HG03097 (cell line): ENCODE measurements around the gene SOCS7.

Experiments
- ATAC-seq: cut with Tn5 transposase; IDR thresholded peaks from one replicate; pipeline ENCODE4 v1.9.1; 2021; ENCODE audit not compliant: unreplicated experiment, low FRiP score

The SOCS7 gene, protein sequence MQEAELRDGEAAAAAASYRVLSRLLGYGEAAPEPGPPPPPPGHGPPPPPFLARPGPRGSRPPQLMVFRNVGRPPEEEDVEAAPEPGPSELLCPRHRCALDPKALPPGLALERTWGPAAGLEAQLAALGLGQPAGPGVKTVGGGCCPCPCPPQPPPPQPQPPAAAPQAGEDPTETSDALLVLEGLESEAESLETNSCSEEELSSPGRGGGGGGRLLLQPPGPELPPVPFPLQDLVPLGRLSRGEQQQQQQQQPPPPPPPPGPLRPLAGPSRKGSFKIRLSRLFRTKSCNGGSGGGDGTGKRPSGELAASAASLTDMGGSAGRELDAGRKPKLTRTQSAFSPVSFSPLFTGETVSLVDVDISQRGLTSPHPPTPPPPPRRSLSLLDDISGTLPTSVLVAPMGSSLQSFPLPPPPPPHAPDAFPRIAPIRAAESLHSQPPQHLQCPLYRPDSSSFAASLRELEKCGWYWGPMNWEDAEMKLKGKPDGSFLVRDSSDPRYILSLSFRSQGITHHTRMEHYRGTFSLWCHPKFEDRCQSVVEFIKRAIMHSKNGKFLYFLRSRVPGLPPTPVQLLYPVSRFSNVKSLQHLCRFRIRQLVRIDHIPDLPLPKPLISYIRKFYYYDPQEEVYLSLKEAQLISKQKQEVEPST

GRCh38 chr17:38351412-38352222, at the start of gene SOCS7:
Gene SOCS7, plus strand, starts transcription at chr17:38351844. Its CDS starts 209 bp downstream, at chr17:38352053.
- ATAC-seq: peak; percentile 80

DNA sequence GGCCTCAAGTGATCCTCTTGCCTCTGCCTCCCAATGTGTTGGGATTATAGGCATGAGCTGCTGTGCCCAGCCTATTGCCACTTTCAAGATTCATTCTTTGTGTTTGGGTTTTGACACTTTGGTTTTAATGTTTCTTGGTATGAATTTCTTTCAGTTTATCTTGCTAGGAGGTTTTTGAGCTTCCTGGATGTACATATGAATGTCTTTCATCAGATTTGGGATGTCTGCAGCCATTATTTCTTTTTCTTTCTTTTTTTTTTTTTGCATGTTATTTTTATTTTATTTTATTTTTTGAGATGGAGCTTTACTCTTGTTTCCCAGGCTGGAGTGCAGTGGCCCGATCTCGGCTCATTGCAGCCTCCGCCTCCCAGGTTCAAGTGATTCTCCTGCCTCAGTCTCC, 36.1 kb upstream of the SOCS7 start:
- ATAC-seq: no peak

GRCh38 chr17:38317081-38317480, 34.6 kb upstream of the SOCS7 start:
- ATAC-seq: no peak

DNA sequence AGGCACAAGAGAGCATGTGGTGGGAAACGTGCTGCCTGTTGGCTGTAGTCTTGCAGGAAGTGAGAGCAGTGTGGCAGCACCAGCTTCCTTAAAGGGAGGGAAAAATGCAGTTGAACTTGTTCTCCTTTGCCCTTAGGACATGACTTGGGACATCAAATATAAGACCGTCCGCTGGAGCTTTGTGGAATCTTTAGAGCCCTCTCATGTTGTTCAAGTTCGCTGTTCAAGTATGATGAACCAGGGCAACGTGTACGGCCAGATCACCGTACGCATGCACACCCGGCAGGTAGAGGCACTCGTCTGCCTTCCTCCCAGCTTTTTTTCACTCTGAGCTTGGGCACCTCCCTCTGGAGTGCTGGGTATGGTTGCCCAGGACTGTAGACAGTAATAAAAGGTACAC, 31.2 kb upstream of the SOCS7 start:
- ATAC-seq: no peak

DNA sequence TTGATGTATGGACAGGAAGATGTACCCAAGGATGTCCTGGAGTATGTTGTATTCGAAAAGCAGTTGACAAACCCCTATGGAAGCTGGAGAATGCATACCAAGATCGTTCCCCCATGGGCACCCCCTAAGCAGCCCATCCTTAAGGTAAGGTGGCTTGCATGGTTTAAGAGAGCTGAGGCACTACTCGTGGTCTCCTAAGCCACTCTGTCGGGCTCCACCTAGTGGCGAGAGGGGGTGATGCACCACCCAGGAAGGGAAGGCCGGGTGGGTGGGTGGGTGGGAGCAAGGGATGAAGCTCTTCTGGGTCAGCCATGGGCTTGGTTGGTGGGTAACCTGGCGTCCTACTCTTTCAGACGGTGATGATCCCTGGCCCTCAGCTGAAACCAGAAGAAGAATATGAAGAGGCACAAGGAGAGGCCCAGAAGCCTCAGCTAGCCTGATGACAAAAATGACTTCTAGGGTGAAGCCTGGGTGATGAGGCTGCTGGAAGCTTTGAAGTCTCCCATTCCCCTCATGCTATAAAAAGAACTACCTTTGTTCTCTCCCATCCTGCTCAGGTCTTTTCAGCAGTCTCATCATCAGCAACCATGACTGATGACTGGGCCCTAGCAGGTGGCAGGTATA, 29.4 kb upstream of the SOCS7 start:
- no peak for ATAC-seq

DNA sequence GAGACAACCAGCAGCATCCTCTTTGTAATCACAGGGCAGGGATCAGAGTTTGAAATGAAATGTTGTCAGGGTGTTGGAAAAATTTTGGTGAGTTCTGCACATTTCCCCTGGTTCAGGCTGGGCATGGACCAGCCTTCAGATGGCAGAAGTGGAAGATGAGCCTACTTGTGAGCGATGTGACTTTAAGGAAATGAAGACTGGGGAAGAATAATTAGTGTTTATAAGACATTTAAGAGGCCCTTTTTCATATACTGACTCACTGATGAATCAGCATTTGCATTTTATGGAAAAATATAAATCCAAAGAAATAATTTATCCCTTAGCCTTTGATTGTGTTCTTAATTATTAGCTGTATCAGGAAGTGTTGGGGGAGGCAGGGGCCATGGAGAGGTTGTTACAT, 28.7 kb upstream of the SOCS7 start:
- ATAC-seq: no peak

DNA sequence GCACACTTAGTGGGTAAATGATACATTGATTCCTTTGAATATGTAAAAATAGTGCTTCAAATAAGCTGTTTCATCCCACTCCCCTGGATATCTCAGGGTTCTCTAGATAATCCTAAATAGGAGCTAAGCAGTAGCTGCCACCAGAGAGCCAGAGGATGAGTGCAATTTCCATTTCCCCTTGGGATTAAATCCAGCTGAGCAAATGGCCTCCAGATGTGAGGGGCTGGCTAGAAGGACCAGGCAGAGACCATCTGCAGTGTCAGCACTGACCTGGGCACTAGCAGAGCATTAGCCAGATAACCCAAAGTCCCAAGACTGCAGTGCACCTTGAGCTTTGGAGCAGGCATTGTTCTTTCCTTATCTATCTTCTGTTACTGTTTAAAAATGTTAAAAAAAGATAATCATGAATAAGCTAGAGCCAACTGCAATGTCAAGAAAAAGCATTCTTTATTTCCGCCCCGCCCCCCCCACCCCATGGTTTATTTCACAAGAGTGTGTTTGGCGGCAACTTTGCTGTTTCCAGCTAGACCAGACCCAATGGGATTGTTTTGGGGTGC, 27.4 kb upstream of the SOCS7 start:
- no peak for ATAC-seq

GRCh38 chr17:38324772-38325171, 26.9 kb upstream of the SOCS7 start:
- no peak for ATAC-seq

DNA sequence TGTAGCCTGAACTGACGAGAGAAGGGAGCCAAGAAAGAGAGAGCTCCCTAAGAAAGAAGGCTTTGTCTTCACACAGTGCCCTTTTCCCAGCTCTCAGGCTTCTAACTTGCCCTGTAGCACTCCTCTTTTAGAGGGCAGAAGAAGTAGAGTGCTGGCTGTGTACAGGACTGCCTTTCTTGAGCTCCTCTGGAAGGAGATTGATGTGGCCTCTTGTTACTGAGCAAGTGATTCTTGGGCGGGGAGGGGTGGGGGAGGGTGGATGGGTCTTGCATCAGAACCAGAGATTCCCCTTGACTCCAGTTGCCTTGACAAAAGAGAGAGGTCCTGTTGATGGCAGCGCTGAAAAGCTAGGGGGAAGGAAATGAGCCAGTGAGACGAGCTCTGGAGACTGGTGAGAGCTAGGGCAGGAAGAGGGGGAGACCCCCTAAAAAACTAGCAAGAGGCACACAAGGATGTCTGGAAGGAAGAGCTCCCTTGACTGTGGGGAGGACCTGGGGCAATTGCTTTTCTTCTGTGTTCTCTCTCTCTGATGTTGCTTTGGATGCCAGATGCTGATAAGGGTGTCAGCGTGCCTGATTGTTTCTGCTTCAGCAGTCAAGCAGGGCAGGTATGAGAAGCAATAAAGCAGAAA, 26.3 kb upstream of the SOCS7 start:
- ATAC-seq: no peak

DNA sequence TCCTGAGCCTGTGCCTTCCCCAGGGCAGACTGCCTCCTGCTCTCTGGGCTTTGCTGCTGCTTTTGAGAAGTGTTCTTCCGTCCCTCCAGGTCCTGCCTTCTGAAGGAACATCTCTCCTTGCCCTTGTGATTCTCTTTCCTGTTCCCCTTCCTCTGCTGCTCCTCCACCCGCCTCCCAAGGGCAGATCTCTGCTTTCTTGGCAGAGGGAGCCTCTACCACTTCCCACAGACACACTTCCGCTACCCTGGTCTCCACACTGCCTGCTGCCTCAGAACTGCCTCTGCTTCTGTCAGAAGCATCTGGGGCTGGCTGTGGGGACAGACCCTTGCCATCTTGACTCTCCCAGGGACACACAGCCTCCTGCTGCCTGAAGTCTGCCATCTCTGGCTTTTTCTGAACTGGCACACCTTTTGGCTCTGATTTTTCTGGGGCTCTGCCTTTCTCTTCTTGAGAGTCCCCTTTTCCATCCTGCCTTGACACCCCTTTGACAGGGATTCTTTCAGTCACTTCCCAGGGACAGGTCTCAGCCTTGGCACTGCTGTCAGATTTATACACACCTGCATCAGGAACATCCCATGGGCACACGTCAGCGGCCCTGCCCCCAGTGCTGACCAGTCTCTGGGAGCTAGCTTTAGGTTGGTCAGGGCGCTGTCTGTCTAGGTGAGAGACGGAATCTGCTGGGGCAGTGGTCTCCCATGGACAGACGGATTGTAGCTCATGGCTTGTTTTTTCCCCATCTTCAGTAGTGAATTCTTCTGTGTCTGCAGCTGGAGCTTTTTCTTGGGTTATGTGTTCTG, 24.4 kb upstream of the SOCS7 start:
- no peak for ATAC-seq

DNA sequence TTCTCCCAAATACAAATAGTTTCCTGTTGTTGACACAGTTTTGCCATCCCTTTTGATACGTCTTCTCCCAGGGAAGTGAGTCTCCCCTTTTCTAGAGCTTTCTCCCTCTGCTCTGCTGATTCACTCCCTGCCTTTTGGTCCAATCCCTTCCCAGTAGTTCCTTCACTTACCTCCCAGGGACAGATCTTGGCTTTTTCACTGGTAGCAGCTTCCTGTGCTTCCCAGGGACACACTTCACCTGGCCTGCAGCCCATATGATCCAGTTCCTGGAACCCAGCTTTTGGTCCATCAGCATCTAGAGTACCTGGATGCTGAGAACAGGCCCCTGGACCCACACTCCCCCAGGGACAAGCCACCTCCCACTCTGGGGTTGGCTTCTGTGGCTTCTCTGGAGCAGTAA, 23.7 kb upstream of the SOCS7 start:
- ATAC-seq: no peak

DNA sequence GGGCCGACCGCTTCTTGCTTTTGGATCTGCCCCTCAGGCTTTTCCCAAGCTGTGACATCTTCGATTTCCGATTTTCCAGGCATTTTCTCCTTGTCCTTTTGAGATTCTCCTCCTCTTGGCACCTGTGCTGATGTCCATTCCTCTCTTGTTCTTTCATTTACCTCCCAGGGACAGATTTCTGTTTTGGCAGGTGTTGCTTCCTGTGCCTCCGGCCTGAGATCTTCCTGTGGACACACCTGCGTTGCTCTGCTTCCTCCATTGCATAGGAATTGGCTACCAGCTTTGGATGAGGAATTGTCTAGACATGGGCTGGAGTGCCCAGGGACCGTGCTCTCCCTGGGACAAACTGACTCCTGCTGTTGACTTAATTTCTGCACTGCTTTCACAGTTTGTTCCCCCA, 23.0 kb upstream of the SOCS7 start:
- no peak for ATAC-seq

- ATAC-seq: no peak
Observed at GRCh38 chr17:38329284-38329683, 22.4 kb upstream of the SOCS7 start.

DNA sequence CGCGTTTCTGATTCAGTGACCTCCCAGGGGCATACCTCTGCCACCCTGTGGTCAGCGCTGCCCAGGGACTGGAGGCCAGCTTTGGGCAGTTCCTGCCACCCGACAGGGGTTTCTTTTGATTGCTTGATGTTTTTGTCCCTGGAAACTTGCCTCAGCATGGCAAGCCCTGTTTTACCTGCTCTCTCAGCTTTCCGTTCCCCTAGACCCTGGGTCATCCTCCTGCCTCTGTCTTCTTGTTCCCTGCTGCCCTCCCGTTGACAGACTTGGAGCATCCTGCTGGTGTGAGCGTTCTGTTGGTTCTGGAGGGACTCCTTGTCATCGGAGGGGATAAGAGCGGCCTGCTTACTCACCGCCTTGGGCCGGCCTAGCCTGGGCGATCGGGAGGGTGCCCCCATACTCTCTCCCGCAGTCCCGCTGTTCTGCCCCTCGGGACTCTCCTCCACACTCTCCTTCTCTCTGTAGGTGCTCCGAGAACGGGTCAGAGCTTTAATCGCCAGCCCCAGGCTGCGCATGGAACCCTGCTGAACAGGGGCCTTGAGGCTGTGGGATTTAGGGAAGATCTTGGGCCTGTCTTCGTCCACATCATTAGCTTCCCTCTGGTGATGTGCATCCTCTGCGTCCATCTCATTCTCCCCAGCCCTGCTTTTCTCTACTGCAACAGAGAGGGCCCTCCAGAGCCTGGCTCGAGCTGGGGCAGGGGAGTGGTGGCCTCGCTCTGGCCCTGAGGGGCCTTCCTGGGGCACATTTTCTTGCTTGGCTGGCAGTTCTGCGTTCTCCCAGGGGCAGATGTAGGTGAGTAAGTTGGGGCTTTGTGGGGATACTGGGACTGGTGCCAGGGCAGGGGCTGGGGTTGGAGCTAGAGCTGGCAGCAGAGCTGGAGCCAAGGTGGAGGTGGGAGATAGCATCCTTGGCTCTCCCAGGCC, 21.6 kb upstream of the SOCS7 start:
- ATAC-seq: no peak

- ATAC-seq: no peak
Observed at GRCh38 chr17:38330941-38331411, 20.7 kb upstream of the SOCS7 start.

GRCh38 chr17:38332735-38333134, 18.9 kb upstream of the SOCS7 start:
- ATAC-seq: no peak

DNA sequence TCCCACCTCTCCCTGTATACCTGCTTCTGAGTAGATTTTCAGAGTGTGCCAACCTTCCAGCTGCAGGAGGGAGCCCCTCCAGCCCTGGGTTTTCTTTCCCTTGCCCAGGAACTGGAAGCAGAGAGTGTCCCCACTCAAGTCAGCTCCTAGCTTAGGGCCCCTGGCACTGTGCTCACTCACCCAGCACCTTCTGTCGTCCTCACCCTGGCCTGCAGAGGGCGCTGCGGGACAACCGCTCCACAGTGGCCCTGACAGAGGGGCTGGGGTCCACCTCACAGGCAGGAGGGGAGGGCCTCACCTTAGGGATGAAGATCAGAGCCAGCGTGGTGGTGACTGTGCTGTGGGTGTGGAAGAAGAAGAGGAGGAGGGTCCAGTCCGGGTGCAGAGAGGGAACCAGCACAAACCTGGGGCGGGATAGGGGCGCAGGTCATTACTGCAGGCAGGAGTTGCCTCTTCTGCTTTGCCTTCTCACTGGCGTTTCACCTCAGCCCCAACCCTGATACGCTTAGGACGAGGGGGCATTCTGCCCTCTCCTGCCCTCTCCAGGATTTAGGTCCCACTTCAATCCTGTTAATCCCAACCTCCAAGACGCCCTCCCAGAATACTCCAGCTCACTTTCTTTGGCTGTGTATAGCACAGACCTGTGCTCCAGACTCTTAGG, 17.9 kb upstream of the SOCS7 start:
- ATAC-seq: no peak
